Activated CD4-positive, alpha-beta T cell treated with anti-CD3 and anti-CD28 coated beads, Interleukin-2, amount 50 U/mL, for 4 hours (primary cell): ENCODE measurements around the gene SCAPER.
"Not testable (repeated sequence)": the region's sequence is repeated elsewhere in the genome, so short reads cannot be mapped to it uniquely, and the experiment has no call there.

Experiments used
- DNase-seq, 2 experiments: peaks; one replicate each; pipeline ENCODE4 v3.0.0-alpha.2; 2020

The SCAPER gene

GRCh38 chr15:76470691-76471090, 434.4 kb downstream of the SCAPER start:
- DNase-seq = no peak

GRCh38 chr15:76468722-76469121, 436.4 kb downstream of the SCAPER start:
- no peak for DNase-seq

DNA sequence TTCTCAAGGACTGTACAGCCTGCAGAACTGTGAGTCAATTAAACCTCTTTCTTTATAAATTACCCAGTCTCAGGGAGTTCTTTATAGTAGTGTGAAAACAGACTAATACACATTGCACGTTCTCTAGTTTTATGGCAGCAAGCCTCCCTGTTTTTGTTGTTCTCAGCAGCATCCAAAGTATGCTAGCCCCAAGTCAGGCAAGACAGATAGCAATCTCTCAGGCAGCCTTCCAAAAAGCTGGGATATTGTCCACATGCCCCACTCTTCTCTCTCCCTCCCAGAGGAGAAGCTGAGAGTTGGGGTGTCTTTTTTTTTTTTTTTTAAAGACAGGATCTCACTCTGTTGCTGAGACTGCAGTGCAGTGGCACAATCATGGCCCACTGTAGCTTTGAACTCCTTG, 438.0 kb downstream of the SCAPER start:
- DNase-seq = no peak

DNA sequence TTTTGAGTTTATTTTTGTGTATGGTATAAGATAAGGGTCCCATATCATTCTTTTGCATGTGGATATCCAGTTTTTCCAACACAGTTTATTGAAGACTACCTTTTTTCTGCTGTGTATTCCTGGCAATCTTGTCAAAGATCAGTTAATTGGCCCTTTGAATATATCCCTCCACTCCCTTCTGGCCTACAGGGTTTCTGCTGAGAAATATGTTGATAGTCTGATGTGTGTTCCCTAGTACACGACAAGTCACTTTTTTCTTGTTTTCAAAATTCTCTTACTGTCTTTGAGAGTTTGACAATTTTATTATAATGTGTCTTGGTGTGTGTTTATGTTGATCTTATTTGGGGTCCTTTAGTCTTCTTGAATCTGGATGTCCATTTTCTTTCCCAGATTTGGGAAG, 439.4 kb downstream of the SCAPER start:
- no peak for DNase-seq

DNA sequence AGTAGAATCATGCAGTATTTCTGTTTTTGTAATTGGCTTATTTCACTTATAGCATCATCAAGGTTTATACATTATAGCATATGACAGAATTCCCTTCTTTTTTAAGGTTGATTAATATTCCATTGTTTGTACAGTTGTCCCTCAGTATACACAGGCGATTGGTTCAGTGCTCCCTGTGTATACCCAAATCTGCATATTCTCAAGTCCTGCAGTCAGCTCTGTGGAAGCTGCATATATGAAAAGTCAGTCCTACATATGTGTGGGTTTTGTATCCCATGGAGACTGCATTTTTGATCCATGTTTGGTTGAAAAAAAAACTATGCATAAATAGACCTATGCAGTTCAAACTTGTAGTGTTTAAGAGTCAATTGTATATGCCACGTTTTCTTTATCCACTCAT, 440.9 kb downstream of the SCAPER start:
- DNase-seq = no peak

GRCh38 chr15:76460871-76461270, 444.3 kb downstream of the SCAPER start:
- DNase-seq = no peak

DNA sequence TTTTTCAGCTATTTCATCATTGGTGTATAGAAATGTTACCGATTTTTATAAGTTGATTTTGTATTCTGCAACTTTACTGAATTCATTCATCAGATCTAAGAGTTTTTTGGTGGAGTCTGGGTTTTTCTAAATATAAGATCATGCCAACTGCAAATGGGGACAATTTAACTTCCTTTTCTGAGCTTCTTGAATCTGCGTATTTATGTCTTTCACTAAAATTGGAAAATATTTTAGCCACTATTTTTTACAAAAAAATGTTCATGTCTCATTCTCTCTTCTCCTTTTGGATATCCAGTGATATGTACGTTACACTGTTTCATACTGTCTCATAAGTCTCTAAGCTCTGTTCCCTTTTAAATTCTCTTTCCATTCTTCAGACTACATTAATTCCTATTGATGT, 444.8 kb downstream of the SCAPER start:
- DNase-seq = no peak

- DNase-seq = no peak
These were observed 453.6 kb downstream of the SCAPER start for GRCh38 chr15:76451540-76451939.

DNA sequence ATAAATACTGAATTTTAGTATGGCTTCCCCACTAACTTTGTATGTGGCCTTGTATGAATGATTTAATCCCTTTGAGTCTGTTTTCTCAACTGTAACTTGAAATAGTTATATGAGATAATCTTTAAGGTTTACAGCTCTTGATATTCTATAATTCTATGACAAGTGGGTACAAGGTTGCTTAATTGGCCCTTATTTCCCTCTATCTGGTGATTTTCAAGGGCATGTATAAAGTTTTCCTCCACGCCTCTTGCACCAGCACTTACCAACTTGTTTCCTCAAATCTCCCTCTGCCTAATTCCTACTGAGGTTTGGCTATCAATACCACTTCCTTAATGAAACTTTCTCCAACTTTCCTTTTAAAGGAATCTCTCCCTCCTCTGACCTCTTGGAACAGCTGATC, 455.7 kb downstream of the SCAPER start:
- no peak for DNase-seq

DNA sequence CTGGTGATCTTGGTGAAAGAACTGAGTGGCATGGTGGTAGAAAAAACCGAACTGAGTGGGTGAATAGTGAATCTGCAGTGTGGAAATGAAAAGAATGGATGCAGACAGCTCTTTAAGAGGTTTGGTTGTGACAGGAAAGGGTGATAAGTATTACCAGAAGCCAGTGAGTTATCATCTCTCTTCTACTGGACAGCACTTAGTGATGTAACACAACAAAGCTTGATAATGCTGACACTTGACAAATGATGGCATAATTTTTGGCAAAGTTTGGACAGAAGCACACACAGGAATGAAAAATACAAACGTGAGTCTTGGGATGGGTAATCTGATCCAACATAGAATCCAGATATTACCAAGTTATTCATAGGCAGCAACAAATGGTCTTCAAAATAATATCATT, 456.4 kb downstream of the SCAPER start:
- no peak for DNase-seq

DNA sequence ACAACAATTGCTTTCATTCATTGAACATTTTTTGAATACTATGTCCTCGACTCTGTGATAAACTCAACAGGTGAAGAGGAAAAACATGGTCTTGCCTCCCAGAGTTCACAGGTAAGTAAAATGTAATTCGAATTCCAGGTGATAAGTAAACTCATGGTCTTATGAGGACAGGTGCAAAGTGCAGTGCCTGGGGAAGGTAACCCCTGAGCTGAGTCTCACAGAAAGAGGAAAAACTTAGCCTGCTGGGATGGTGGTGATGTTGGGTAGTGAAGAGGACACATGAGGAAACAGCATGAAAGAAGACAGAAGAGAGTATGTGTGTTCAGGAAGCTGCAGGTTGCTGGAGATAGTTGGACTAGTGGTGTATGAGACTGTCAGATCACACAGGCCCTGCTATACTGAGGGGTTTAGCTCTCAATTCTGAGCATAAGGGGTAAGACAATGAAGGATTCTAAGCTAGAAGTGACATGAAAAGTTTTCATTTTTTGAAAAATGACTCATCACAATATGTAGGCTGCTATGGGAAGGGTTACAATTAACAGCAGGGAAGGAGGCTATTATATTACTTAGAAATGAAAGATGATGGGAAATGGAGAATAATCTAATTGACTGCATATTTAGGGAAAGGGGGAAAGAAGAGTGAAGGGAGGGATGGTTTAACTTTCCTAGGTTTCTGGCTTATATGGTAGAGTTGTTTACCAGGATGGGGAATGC, 457.3 kb downstream of the SCAPER start:
- DNase-seq = no peak

GRCh38 chr15:76440441-76440840, 464.7 kb downstream of the SCAPER start:
- no peak for DNase-seq

DNA sequence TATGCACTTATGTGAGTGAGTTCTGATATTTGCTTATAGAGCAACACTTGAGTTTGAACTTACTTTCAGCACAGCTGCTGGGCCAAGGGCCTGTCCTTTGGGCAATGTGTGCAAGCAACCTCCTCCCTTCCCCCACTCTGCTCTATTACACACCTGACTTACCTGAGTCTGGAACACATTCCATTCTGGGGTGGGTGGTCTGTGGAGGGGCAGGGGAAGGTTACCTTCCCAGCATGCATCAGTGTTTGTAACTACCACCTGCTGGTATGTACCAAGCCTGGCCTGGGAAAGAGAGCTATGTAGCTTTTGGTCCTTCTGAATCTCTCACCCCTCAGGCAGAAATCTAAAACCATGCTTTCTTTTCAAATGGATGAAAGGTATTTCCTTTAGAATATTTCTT, 465.6 kb downstream of the SCAPER start:
- DNase-seq = no peak

DNA sequence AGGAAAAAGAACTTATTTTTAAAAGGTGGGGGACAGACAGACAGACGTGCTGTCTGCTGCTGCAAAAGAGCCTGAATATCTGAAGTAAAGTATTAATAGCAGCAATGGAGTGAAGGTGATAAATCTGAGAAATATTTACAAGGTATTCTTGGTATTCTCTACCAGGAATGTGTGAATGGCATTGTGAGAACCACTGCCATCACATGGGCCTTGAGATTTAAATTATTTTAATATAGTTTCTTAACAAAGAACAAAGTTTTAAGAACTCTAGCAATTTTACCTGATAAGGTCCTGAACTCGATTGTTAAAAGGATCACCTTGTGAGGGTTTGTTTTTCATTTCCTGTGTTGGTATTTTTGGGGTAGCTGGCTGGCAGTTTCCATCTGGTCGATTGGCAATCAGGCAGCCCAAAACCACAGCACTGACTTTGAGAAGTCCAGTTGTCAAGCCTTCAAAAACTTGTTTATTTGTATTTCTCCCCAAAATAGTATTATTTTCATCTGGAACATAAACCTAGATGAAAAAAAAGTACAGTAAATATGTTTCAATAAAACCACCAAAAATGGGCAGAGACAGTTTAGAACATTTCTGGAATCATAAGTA, 471.2 kb downstream of the SCAPER start:
- no peak for DNase-seq

DNA sequence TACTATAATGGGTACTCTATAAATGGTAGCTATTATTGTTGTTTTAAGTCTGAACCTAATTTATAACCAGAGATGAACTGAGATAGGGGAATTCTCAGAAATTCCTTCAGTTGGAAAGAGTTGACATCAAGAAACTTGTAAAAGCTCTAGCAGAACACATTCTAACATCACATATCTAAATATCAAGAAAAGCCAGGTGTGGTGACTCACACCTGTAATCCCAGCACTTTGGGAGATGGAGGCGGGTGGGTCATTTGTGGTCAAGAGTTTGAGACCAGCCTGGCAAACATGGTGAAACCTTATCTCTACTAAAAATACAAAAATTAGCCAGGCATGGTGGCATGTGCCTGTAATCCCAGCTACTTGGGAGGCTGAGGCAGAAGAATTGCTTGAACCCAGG, 472.1 kb downstream of the SCAPER start:
- not testable (repeated sequence) for DNase-seq

- DNase-seq = no peak
These were observed 472.5 kb downstream of the SCAPER start for GRCh38 chr15:76432604-76433003.

DNA sequence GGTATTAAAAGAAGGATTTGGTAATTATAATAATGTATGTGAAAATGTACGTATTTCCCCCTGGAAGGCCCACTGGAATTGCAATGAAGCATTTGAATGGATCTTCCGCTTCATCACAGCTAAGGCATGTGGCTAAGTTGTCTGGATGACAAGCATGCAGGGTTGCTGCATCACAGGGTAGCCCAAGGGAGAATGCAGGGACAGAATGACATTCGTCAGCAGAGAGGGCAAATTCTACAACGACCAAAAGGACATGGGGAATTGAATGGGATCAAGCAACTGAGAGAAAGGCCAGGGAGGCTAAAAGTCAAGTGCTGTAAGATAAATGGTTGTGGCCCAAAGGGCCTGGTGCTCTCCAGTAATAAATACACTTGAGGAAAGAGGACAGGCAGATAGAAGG, 473.2 kb downstream of the SCAPER start:
- DNase-seq = no peak

GRCh38 chr15:76430711-76431110, 474.4 kb downstream of the SCAPER start:
- not testable (repeated sequence) for DNase-seq

DNA sequence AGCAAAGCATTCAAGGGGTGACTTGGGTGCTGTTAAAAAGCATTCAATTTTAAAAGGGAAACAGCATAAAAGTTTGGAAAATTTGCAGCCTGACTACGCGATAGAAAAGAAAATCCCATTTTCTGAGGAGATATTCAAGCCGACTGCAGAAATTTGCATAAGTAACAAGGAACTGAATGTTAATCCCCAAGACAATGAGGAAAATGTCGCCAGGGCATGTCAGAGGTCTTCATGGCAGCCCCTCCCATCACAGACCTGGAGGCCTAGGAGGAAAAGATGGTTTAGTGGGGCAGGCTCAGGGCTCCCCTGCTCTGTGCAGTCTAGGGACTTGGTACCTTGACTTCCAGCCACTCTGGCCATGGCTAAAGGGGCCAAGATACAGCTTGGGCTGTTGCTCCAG, 475.5 kb downstream of the SCAPER start:
- DNase-seq = no peak

DNA sequence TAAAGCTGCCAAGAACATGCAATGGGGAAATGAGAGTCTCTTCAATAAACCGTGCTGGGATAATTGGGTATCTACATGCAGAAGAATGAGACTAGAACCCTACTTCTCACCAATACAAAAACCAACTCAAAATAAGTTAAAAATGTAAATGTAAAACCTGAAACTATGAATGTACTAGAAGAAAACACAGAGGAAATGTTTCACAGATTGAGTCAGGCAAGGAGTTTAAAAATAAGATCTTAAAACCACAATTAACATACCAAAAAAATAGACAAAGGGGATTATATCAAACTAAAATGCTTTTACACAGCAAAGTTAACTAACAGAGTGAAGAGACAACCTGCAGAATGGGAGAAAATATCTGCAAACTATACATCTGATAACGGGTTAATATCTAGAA, 478.2 kb downstream of the SCAPER start:
- DNase-seq = no peak

DNA sequence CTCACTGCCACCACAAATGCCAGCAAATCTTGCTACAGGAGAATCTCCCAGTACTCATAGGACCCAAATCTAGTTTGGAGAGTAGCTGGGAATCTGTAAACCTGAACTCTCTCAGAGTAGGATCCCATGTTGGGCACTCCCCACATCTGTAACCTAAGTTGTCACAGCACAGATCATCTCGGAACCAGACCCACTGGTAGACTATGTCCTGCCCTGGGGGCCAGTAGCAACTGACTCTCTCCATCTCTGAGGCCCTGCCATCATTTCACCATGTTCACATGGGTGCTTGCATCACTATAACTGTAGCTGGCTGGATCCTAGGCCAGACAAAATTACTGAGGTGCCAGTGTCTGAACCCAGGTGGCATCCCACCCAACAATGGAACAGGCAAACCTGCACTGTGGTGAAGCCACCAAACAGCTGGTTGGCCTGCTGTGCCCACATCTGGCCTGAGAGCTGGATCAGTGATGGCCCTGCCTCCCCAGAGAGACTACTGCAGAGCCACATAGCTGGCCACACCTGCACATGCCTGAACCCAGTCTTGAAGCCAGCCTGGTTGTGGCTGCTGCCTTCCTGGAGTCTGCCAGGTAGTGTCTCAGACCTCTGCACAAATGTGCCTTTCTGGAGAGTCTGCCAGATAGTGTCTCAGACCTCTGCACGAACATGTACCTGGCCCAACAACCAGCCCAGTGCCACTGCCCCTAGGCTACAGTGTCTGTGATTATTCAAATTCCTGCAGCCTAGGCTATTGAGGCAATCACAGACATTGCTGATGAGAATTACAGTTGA, 486.6 kb downstream of the SCAPER start:
- no peak for DNase-seq

DNA sequence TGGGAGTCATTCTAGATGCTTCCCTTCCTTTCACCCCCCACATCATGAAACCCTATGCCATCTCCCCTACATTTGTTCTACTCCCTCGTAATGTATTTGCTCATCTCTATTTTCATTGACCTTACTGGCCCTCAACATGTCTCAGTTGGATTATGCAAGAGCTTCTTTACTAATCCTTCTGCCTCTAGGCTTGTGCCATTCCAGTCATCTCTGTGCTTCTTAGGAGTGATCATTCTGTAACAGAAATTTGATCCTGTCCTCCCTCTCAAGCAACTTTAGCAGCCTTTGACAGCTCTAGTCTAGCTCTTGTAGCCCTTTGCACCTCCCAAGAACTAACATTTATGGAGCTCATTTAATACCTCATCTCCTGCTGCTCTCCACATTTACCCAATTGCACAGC, 503.9 kb downstream of the SCAPER start:
- DNase-seq = no peak

DNA sequence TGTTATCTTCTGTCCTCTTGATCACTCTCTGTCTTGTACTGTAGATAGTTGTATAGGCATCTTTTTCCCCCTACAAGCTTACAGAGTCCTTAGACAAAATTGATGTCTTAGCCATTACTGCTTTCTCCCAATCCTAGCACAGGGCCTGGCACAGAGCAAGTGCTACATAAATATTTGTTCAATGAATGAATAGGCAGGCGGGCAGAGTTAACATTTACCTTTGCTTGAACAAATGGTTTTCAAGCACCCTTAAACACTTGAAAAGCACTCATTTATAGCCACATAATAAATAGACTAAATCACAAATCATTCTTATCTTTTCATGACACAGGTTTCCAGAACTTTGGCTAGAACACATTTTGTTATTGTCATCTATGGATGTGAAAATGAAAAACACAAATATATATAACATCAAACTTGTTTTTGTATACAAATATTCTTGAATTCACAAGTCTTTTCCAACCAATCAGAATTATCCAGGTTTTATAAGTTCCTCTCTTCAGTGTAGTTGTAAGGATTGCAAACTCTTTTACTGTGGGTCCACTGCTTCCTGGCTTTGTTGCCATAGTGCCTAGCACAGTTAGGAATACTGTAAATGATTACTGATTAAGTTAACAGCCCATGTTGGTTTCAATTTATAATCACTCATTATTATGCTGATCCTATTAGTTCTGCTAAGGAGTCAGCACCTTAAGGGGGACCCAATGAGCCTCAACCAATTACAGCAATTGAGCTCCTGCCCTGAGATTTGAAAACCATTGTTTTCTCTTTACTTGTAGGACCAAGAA, 506.6 kb downstream of the SCAPER start:
- DNase-seq = no peak
